ENCODE data around the gene CCNE1.

Gene CCNE1

GRCh38 chr19:29855741-29856500 lies 44.1 kb downstream of the CCNE1 start:
- H3K9me3 ChIP-seq (ENCODE audit: insufficient read depth, low read length, severe bottlenecking) = no peaks in the 10 kb centered on the region
- H2AFZ ChIP-seq (ENCODE audit: low read depth, low read length) = no peak overlapping the region
- no peaks in the 10 kb centered on the region for H4K20me1 ChIP-seq (ENCODE audit: insufficient read depth, low read length)
- H3K9ac ChIP-seq (ENCODE audit: low read depth, low read length) = no peak overlapping the region
- DNase-seq (no peak), ATAC-seq (ENCODE audit: insufficient read depth, low read depth) (no peak)
- no peak overlapping the region for H3K4me2 ChIP-seq (ENCODE audit: insufficient read depth, low read length)
- no peaks in the 10 kb centered on the region for H3K79me2 ChIP-seq (ENCODE audit: insufficient read depth, low read length)
- H3K27ac ChIP-seq (ENCODE audit: low read length) = no peak overlapping the region
- H3K36me3 ChIP-seq (ENCODE audit: insufficient read depth, low read length) = no peaks in the 10 kb centered on the region
- H3K4me1 ChIP-seq (ENCODE audit: insufficient read depth, low read length) = no peaks in the 10 kb centered on the region
- TF ChIP-seq EZH2 (IDR thresholded peaks at IDR 0.05; ENCODE audit: borderline replicate concordance, low read depth, low read length, severe bottlenecking) (no peak), CTCF (IDR thresholded peaks at IDR 0.05; ENCODE audit: borderline replicate concordance, extremely low read depth, low read length, poor library complexity, severe bottlenecking) (no peak)
- H3K4me3 ChIP-seq (ENCODE audit: low read depth in 1 of 2, low read length in 2 of 2) = no peak overlapping the region
- peaks cover 2% of the 10 kb centered on the region for H3K27me3 ChIP-seq (ENCODE audit: insufficient read depth, low read length, poor library complexity)

- TF ChIP-seq EZH2 (IDR thresholded peaks at IDR 0.05; ENCODE audit: borderline replicate concordance, low read depth, low read length, severe bottlenecking) (no peak), CTCF (IDR thresholded peaks at IDR 0.05; ENCODE audit: borderline replicate concordance, extremely low read depth, low read length, poor library complexity, severe bottlenecking) (peak; percentile 70)
- Histone ChIP-seq H3K27ac (ENCODE audit: low read length) (no peak overlapping the region), H4K20me1 (ENCODE audit: insufficient read depth, low read length) (no peaks in the 10 kb centered on the region), H2AFZ (ENCODE audit: low read depth, low read length) (no peak overlapping the region), H3K36me3 (ENCODE audit: insufficient read depth, low read length) (no peaks in the 10 kb centered on the region), H3K27me3 (ENCODE audit: insufficient read depth, low read length, poor library complexity) (peaks cover 4% of the 10 kb centered on the region), H3K4me1 (ENCODE audit: insufficient read depth, low read length) (no peaks in the 10 kb centered on the region), H3K4me3 (ENCODE audit: low read depth in 1 of 2, low read length in 2 of 2) (no peak overlapping the region), H3K4me2 (ENCODE audit: insufficient read depth, low read length) (no peak overlapping the region), H3K79me2 (ENCODE audit: insufficient read depth, low read length) (no peaks in the 10 kb centered on the region), H3K9ac (ENCODE audit: low read depth, low read length) (no peak overlapping the region), H3K9me3 (ENCODE audit: insufficient read depth, low read length, severe bottlenecking) (no peaks in the 10 kb centered on the region)
- DNase-seq (peak; percentile 26), ATAC-seq (ENCODE audit: insufficient read depth, low read depth) (peak; percentile 69)
Observed at GRCh38 chr19:29858000-29858596, 46.3 kb downstream of the CCNE1 start.

GRCh38 chr19:29858621-29859020 lies 46.8 kb downstream of the CCNE1 start:
- Histone ChIP-seq H3K9ac (ENCODE audit: low read depth, low read length) (no peak overlapping the region), H3K36me3 (ENCODE audit: insufficient read depth, low read length) (no peaks in the 10 kb centered on the region), H4K20me1 (ENCODE audit: insufficient read depth, low read length) (no peaks in the 10 kb centered on the region), H3K9me3 (ENCODE audit: insufficient read depth, low read length, severe bottlenecking) (no peaks in the 10 kb centered on the region), H3K4me1 (ENCODE audit: insufficient read depth, low read length) (no peaks in the 10 kb centered on the region), H3K27me3 (ENCODE audit: insufficient read depth, low read length, poor library complexity) (peaks cover 4% of the 10 kb centered on the region), H3K79me2 (ENCODE audit: insufficient read depth, low read length) (no peaks in the 10 kb centered on the region), H3K4me2 (ENCODE audit: insufficient read depth, low read length) (no peak overlapping the region), H2AFZ (ENCODE audit: low read depth, low read length) (no peak overlapping the region), H3K4me3 (ENCODE audit: low read depth in 1 of 2, low read length in 2 of 2) (no peak overlapping the region), H3K27ac (ENCODE audit: low read length) (no peak overlapping the region)
- ATAC-seq (ENCODE audit: insufficient read depth, low read depth) = no peak
- TF ChIP-seq CTCF (IDR thresholded peaks at IDR 0.05; ENCODE audit: borderline replicate concordance, extremely low read depth, low read length, poor library complexity, severe bottlenecking) = no peak
- DNase-seq = no peak

All from DND-41 (cell line).